Measurements from ENCODE around the gene IFNLR1. TPM values are rescaled to one million over a fixed set of nuclear protein-coding genes. Genes with fewer than 3 reads are reported as not detected.

IFNLR1 gene
- total and polyA plus RNA-seq, 2 experiments from 2014 or later = 6.4 to 7.5 TPM

DNA sequence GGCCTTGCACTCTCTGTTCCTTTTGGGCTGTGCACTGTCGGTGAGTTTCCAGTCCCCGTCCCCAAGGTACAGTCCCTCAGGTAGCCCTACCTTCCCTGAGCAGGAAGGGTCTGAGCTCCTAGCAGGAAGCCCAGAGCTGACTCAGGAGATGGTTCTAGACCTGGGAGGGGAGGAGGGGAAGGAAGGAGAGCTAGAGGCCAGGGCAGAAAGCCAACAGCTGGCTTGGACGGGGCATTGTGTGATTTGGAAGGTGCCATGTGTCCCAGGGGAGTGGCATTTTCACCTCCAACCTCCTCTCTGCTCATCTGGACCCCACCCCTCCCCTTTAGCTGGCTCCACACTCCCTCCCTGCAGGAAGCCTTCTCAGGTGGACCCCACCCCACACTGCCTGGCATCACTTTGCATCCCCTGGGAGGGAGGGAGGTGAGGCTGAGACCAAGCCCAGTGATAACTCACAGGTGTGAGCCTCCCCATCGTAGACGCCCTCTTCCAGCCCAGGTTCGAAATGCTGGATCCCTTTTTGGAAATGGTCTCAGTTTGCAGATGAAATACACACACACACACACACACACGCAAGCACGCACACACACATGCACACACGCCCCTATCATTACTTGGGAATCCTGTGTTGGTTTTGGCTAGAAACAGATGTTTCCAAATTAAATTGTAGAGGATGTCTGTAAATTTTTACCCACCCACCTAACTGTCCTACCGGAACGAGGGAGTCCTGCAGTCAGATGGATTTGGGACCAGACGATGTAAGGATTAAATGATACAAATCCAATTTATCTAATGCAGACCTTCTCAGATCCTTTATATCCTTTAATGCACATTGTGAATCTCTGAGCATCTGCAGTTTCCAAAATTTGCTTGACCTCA lies 19.7 kb upstream of the IFNLR1 start:
- Histone ChIP-seq H3K9me3 (ENCODE audit: low read depth) (no peaks in the 10 kb centered on the region), H4K20me1 (ENCODE audit: insufficient read depth, poor library complexity, severe bottlenecking) (no peaks in the 10 kb centered on the region), H3K79me2 (no peaks in the 10 kb centered on the region), H3K9me2 (replicated peaks; ENCODE audit: insufficient read depth) (no peaks in the 10 kb centered on the region), H3K4me2 (no peak overlapping the region), H3K27me3 (no peaks in the 10 kb centered on the region), H2AFZ (no peak overlapping the region), H3K27ac (no peak overlapping the region), H3K4me3 (no peak overlapping the region), H3K36me3 (replicated peaks; ENCODE audit: insufficient read depth, low read depth) (no peaks in the 10 kb centered on the region), H3K4me1 (ENCODE audit: insufficient read depth) (no peaks in the 10 kb centered on the region)
- DNase-seq (ENCODE audit: low spot score) = no peak
- WGBS (ENCODE audit: low lambda C conversion rate, missing lambda C conversion rate) = 67% methylated on average over 11 of the region's 12 CpGs
- TF ChIP-seq EZH2phosphoT487 (IDR thresholded peaks at IDR 0.05; ENCODE audit: low read depth, severe bottlenecking, unreplicated experiment) = no peak
- TF ChIP-seq EZH2 (IDR thresholded peaks at IDR 0.05; ENCODE audit: borderline replicate concordance) = no peak
- TF ChIP-seq, protein P1, sequence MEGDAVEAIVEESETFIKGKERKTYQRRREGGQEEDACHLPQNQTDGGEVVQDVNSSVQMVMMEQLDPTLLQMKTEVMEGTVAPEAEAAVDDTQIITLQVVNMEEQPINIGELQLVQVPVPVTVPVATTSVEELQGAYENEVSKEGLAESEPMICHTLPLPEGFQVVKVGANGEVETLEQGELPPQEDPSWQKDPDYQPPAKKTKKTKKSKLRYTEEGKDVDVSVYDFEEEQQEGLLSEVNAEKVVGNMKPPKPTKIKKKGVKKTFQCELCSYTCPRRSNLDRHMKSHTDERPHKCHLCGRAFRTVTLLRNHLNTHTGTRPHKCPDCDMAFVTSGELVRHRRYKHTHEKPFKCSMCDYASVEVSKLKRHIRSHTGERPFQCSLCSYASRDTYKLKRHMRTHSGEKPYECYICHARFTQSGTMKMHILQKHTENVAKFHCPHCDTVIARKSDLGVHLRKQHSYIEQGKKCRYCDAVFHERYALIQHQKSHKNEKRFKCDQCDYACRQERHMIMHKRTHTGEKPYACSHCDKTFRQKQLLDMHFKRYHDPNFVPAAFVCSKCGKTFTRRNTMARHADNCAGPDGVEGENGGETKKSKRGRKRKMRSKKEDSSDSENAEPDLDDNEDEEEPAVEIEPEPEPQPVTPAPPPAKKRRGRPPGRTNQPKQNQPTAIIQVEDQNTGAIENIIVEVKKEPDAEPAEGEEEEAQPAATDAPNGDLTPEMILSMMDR (IDR thresholded peaks at IDR 0.05; ENCODE audit: poor library complexity) = no peak

GRCh38 chr1:24206083-24206464 lies 19.0 kb upstream of the IFNLR1 start:
- H3K4me2 ChIP-seq = no peak overlapping the region
- H3K36me3 ChIP-seq (replicated peaks; ENCODE audit: insufficient read depth, low read depth) = no peaks in the 10 kb centered on the region
- 79% methylated on average over 5 of the region's 12 CpGs for WGBS (ENCODE audit: low lambda C conversion rate, missing lambda C conversion rate)
- H3K27ac ChIP-seq = no peak overlapping the region
- no peaks in the 10 kb centered on the region for H4K20me1 ChIP-seq (ENCODE audit: insufficient read depth, poor library complexity, severe bottlenecking)
- no peak overlapping the region for H3K4me3 ChIP-seq
- no peaks in the 10 kb centered on the region for H3K9me2 ChIP-seq (replicated peaks; ENCODE audit: insufficient read depth)
- no peaks in the 10 kb centered on the region for H3K79me2 ChIP-seq
- H3K27me3 ChIP-seq = no peaks in the 10 kb centered on the region
- H3K4me1 ChIP-seq (ENCODE audit: insufficient read depth) = no peaks in the 10 kb centered on the region
- TF ChIP-seq EZH2 (IDR thresholded peaks at IDR 0.05; ENCODE audit: borderline replicate concordance) = no peak
- TF ChIP-seq EZH2phosphoT487 (IDR thresholded peaks at IDR 0.05; ENCODE audit: low read depth, severe bottlenecking, unreplicated experiment) = no peak
- TF ChIP-seq, protein P1 (IDR thresholded peaks at IDR 0.05; ENCODE audit: poor library complexity) = no peak
- no peak for DNase-seq (ENCODE audit: low spot score)
- H2AFZ ChIP-seq = no peak overlapping the region
- no peaks in the 10 kb centered on the region for H3K9me3 ChIP-seq (ENCODE audit: low read depth)

DNA sequence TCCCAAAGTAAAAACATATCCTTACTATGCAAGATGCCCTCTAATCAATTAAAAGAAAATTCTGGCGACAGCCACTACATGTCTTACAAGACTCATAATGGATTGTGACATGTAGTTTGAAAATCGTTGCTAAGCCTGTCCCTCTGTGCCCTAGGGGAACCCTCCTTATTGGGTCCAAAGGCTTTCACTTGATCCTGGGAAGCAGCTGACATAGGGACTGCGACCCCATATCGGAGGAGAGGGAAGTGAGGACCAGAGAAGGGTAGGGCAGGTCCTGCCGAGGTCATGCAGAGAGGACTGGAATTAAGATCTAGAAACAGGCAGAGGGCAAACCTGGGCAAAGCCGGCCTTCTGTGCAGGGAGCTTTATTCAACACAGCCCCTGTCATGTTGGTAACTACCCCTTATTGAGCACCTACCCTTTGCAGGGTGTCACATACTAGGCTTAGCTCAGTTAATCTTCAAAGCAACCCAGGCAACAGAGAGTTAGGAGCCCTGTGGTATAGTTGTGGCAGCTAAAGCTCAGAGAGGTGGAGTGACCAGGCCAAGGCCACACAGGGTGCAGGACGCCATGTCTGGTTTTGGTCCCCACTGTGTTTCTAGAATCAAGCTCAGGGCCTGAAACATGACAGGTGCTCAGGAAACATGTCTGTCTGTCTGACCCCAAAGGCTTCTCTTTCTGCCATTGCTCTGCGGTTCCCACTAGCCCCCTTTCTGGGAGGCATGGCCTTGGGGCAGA lies 18.4 kb upstream of the IFNLR1 start:
- no peaks in the 10 kb centered on the region for H3K9me2 ChIP-seq (replicated peaks; ENCODE audit: insufficient read depth)
- H3K27me3 ChIP-seq = no peaks in the 10 kb centered on the region
- H3K36me3 ChIP-seq (replicated peaks; ENCODE audit: insufficient read depth, low read depth) = no peaks in the 10 kb centered on the region
- H3K9me3 ChIP-seq (ENCODE audit: low read depth) = no peaks in the 10 kb centered on the region
- TF ChIP-seq EZH2phosphoT487 (IDR thresholded peaks at IDR 0.05; ENCODE audit: low read depth, severe bottlenecking, unreplicated experiment) = no peak
- TF ChIP-seq, protein P1 (IDR thresholded peaks at IDR 0.05; ENCODE audit: poor library complexity) = no peak
- TF ChIP-seq EZH2 (IDR thresholded peaks at IDR 0.05; ENCODE audit: borderline replicate concordance) = no peak
- no peak overlapping the region for H3K27ac ChIP-seq
- no peaks in the 10 kb centered on the region for H3K79me2 ChIP-seq
- no peaks in the 10 kb centered on the region for H3K4me1 ChIP-seq (ENCODE audit: insufficient read depth)
- H4K20me1 ChIP-seq (ENCODE audit: insufficient read depth, poor library complexity, severe bottlenecking) = no peaks in the 10 kb centered on the region
- DNase-seq (ENCODE audit: low spot score) = no peak
- no peak overlapping the region for H3K4me2 ChIP-seq
- 72% methylated on average over 8 of the region's 8 CpGs for WGBS (ENCODE audit: low lambda C conversion rate, missing lambda C conversion rate)
- no peak overlapping the region for H3K4me3 ChIP-seq
- no peak overlapping the region for H2AFZ ChIP-seq
